Osteocyte (in vitro differentiated cells): ENCODE data around the gene PTPRM. TPM values are rescaled to one million over a fixed set of nuclear protein-coding genes. Genes with fewer than 3 reads are reported as not detected.

ENCODE experiments used
- DNase-seq: peaks from one replicate; pipeline ENCODE4 v3.0.0; 2021; ENCODE audit warnings: mixed read lengths; ENCODE audit not compliant: unreplicated experiment; ENCODE audit errors: extremely low spot score
- H3K27ac Mint-ChIP-seq: one replicate; pipeline ENCODE4 v1.8.0; 2021; ENCODE audit warnings: mild to moderate bottlenecking, mixed read lengths; ENCODE audit not compliant: unreplicated experiment
- H3K27me3 Mint-ChIP-seq: one replicate; pipeline ENCODE4 v1.8.0; 2021; ENCODE audit warnings: mixed read lengths; ENCODE audit not compliant: unreplicated experiment
- H3K36me3 Mint-ChIP-seq: one replicate; pipeline ENCODE4 v1.8.0; 2021; ENCODE audit warnings: mixed read lengths; ENCODE audit not compliant: unreplicated experiment
- H3K4me1 Mint-ChIP-seq: one replicate; pipeline ENCODE4 v1.8.0; 2021; ENCODE audit warnings: mixed read lengths; ENCODE audit not compliant: unreplicated experiment
- H3K4me3 Mint-ChIP-seq: one replicate; pipeline ENCODE4 v1.8.0; 2021; ENCODE audit warnings: mild to moderate bottlenecking, moderate library complexity, mixed read lengths; ENCODE audit not compliant: unreplicated experiment
- H3K9me3 Mint-ChIP-seq: one replicate; pipeline ENCODE4 v1.8.0; 2021; ENCODE audit warnings: mixed read lengths; ENCODE audit not compliant: unreplicated experiment
- total RNA-seq: library from RNA; stranded (reverse); gene quantifications from 2 replicates; pipeline ENCODE4 v1.2.1, GENCODE V29; 2021
- TF ChIP-seq, protein P1 (sequence below): fragments of 200-600 bp; sonication (generic); IDR thresholded peaks from 2 replicates; pipeline ENCODE4 v1.5.0; 2021; ENCODE audit warnings: antibody characterized with exemption, mild to moderate bottlenecking, moderate library complexity

PTPRM gene
- total RNA-seq, 1 donor from 2014 or later, result 105 TPM

GRCh38 chr18:7778181-7778580 lies 211.1 kb downstream of the PTPRM start:
- Mint-ChIP-seq H3K4me1 (peaks cover 10% of the 10 kb centered on the region), H3K27ac (no peak overlapping the region), H3K27me3 (no peaks in the 10 kb centered on the region), H3K4me3 (no peak overlapping the region), H3K9me3 (no peaks in the 10 kb centered on the region), H3K36me3 (peaks cover 7% of the 10 kb centered on the region)
- no peak for DNase-seq
- TF ChIP-seq, protein P1, sequence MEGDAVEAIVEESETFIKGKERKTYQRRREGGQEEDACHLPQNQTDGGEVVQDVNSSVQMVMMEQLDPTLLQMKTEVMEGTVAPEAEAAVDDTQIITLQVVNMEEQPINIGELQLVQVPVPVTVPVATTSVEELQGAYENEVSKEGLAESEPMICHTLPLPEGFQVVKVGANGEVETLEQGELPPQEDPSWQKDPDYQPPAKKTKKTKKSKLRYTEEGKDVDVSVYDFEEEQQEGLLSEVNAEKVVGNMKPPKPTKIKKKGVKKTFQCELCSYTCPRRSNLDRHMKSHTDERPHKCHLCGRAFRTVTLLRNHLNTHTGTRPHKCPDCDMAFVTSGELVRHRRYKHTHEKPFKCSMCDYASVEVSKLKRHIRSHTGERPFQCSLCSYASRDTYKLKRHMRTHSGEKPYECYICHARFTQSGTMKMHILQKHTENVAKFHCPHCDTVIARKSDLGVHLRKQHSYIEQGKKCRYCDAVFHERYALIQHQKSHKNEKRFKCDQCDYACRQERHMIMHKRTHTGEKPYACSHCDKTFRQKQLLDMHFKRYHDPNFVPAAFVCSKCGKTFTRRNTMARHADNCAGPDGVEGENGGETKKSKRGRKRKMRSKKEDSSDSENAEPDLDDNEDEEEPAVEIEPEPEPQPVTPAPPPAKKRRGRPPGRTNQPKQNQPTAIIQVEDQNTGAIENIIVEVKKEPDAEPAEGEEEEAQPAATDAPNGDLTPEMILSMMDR, result no peak

DNA sequence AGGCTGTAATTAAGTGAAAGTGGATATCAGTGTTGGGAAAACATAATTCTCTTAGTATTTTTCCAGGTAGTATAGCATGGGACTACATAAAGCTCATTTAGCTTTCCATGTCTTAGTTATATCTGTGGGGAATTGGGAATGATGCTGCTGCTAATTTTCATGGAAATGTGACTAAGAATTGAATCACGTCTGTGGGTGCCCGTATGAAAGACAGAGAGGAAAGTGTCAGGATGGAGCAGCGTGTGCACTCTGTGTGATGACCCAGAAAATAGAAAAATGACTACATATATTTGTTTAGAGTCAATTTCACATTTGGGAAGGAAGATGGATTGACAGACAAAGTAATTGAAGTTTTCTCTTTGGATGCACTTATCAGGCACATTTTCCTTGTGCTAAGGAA lies 212.1 kb downstream of the PTPRM start:
- H3K36me3 Mint-ChIP-seq, result peaks cover 4% of the 10 kb centered on the region
- DNase-seq, result no peak
- no peaks in the 10 kb centered on the region for H3K9me3 Mint-ChIP-seq
- H3K4me1 Mint-ChIP-seq, result peaks cover 12% of the 10 kb centered on the region
- H3K27me3 Mint-ChIP-seq, result no peaks in the 10 kb centered on the region
- no peak overlapping the region for H3K4me3 Mint-ChIP-seq
- H3K27ac Mint-ChIP-seq, result no peak overlapping the region
- TF ChIP-seq, protein P1, result no peak

DNA sequence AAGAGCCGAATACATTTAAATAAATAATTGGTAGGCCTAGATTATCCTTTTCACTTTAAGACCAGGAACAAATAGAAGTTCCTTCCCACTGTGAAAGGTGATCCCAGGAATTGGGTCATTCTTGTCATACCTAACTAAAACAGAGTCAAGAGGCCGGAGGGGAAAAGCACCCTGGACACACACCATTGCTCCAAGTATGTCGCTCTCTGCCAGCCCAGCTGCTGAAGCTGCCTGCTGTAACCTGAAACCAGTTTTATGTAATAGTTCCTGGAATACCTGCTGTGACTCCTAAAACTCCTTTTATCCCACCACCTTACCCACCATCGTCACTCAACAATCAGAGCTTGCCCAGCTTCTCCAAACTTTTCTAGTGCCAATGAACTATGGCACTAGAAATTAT lies 217.1 kb downstream of the PTPRM start:
- TF ChIP-seq, protein P1, result no peak
- Mint-ChIP-seq H3K4me3 (no peak overlapping the region), H3K9me3 (no peaks in the 10 kb centered on the region), H3K27me3 (no peaks in the 10 kb centered on the region), H3K27ac (no peak overlapping the region), H3K4me1 (peaks cover 7% of the 10 kb centered on the region), H3K36me3 (peaks cover 5% of the 10 kb centered on the region)
- no peak for DNase-seq

DNA sequence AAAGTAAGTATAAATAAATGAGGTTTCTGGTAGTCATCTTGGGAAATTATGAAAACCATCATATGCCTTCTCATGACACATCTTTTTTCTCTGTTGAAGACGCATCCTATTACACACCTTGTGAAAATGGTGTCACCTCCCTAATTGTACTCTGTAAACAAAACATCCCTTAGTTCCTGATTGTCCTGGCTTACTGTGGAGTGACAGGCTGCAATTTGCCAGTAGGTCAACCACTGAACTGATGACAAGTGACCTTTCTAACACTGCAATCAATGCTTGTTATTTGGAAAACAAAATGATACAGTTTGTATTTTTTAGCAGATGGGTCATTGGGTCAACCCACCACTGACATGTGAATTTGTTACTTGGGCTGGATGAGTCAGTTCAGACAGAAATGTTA lies 219.5 kb downstream of the PTPRM start:
- Mint-ChIP-seq H3K27me3 (no peaks in the 10 kb centered on the region), H3K9me3 (no peaks in the 10 kb centered on the region)
- TF ChIP-seq, protein P1, result no peak

GRCh38 chr18:7787339-7787738 lies 220.2 kb downstream of the PTPRM start:
- H3K9me3 Mint-ChIP-seq, result no peaks in the 10 kb centered on the region
- TF ChIP-seq, protein P1, result no peak
- H3K4me3 Mint-ChIP-seq, result no peak overlapping the region
- H3K4me1 Mint-ChIP-seq, result peaks cover 24% of the 10 kb centered on the region
- DNase-seq, result no peak
- H3K27me3 Mint-ChIP-seq, result no peaks in the 10 kb centered on the region
- no peak overlapping the region for H3K27ac Mint-ChIP-seq
- H3K36me3 Mint-ChIP-seq, result peaks cover 5% of the 10 kb centered on the region

More for the DNA sequence above, 219.5 kb downstream of the PTPRM start:
- H3K36me3 Mint-ChIP-seq, result peaks cover 5% of the 10 kb centered on the region
- H3K4me3 Mint-ChIP-seq, result no peak overlapping the region
- peaks cover 24% of the 10 kb centered on the region for H3K4me1 Mint-ChIP-seq
- DNase-seq, result no peak
- H3K27ac Mint-ChIP-seq, result no peak overlapping the region
